HL-60/S4 treated with retinoic acid at 250 ng/mL for 4 days and 3 days (cell line): ENCODE results near the gene ZNF195.
"Not testable (repeated sequence)": the region's sequence is repeated elsewhere in the genome, so short reads cannot be mapped to it uniquely, and the experiment has no call there.

Experiments used
- in situ Hi-C: fragments of 300-500 bp; cut with MboI; formaldehyde crosslinking; loops from 2 replicates; pipeline ENCODE4 v1.7.0; 2022; ENCODE audit warnings: low sequenced_read_pairs

The ZNF195 gene

GRCh38 chr11:3356858-3357257 lies 22.1 kb downstream of the ZNF195 start:
- in situ Hi-C loops: no loop called here

GRCh38 chr11:3353066-3353465 lies 25.9 kb downstream of the ZNF195 start:
- in situ Hi-C loops: no loop called here

GRCh38 chr11:3347127-3347526 lies 31.8 kb downstream of the ZNF195 start:
- in situ Hi-C loops: no loop called here

GRCh38 chr11:3346587-3346986 lies 32.4 kb downstream of the ZNF195 start:
- in situ Hi-C loops: no loop called here

GRCh38 chr11:3345736-3346135 lies 33.2 kb downstream of the ZNF195 start:
- in situ Hi-C loops: no loop called here

GRCh38 chr11:3344327-3345174 lies 34.4 kb downstream of the ZNF195 start:
- in situ Hi-C loops: no loop called here

GRCh38 chr11:3342709-3343108 lies 36.2 kb downstream of the ZNF195 start:
- in situ Hi-C loops: no loop called here

- in situ Hi-C loops: no loop called here
These were observed 37.6 kb downstream of the ZNF195 start for GRCh38 chr11:3341298-3341697.

- in situ Hi-C loops: no loop called here
These were observed 38.9 kb downstream of the ZNF195 start for GRCh38 chr11:3340025-3340424.

- in situ Hi-C loops: no loop called here
These were observed 39.7 kb downstream of the ZNF195 start for GRCh38 chr11:3339340-3339624.

GRCh38 chr11:3338569-3339339 lies 40.2 kb downstream of the ZNF195 start:
- in situ Hi-C loops: no loop called here

GRCh38 chr11:3336420-3336819 lies 42.5 kb downstream of the ZNF195 start:
- in situ Hi-C loops: not testable (repeated sequence)

- in situ Hi-C loops: not testable (repeated sequence)
These were observed 45.8 kb downstream of the ZNF195 start for GRCh38 chr11:3333157-3333556.

GRCh38 chr11:3331078-3331477 lies 47.9 kb downstream of the ZNF195 start:
- in situ Hi-C loops: not testable (repeated sequence)

GRCh38 chr11:3330064-3330463 lies 48.9 kb downstream of the ZNF195 start:
- in situ Hi-C loops: not testable (repeated sequence)

- in situ Hi-C loops: not testable (repeated sequence)
These were observed 50.4 kb downstream of the ZNF195 start for GRCh38 chr11:3328503-3328902.

- in situ Hi-C loops: not testable (repeated sequence)
These were observed 52.5 kb downstream of the ZNF195 start for GRCh38 chr11:3326450-3326849.

- in situ Hi-C loops: not testable (repeated sequence)
These were observed 54.2 kb downstream of the ZNF195 start for GRCh38 chr11:3324724-3325123.
